A549 (cell line): Measurements from ENCODE around the gene ZNF446. TPM values are rescaled to one million over a fixed set of nuclear protein-coding genes. Genes with fewer than 3 reads are reported as not detected.

Source experiments
- CBX2 ChIP-seq: fragments of 200-600 bp; sonication (generic); IDR thresholded peaks from 2 replicates; pipeline ENCODE4 v1.6.1; 2016; ENCODE audit warnings: low read depth, mild to moderate bottlenecking, borderline replicate concordance
- CEBPB ChIP-seq, 2 experiments: fragments of >200 bp in 1 of 2; sonication (Bioruptor Twin) in 1 of 2; formaldehyde crosslinking in 1 of 2; IDR thresholded peaks; 2 replicates each; pipeline ENCODE4 v1.6.1; 2012 to 2016
- CHD2 ChIP-seq: fragments of 150-350 bp; IDR thresholded peaks from 2 replicates; pipeline ENCODE4 v1.6.1; 2014; ENCODE audit warnings: low read length; ENCODE audit not compliant: partially characterized antibody
- E2F6 ChIP-seq: IDR thresholded peaks from 2 replicates; pipeline ENCODE4 v1.6.1; 2012; ENCODE audit warnings: low read depth, borderline replicate concordance
- ESRRA ChIP-seq: fragments of 150-350 bp; IDR thresholded peaks from 2 replicates; pipeline ENCODE4 v1.6.1; 2014; ENCODE audit warnings: mild to moderate bottlenecking, low read length, borderline replicate concordance
- FOSB ChIP-seq: fragments of 250-450 bp; sonication (Bioruptor Pico); IDR thresholded peaks from 2 replicates; pipeline ENCODE4 v1.5.0; 2020; ENCODE audit warnings: mild to moderate bottlenecking, moderate library complexity
- HEYL ChIP-seq: fragments of 250-450 bp; sonication (Bioruptor Pico); IDR thresholded peaks from 2 replicates; pipeline ENCODE4 v1.8.0; 2021; ENCODE audit warnings: mild to moderate bottlenecking, moderate library complexity
- HOXB13 ChIP-seq: fragments of 250-450 bp; sonication (Bioruptor Pico); IDR thresholded peaks from 2 replicates; pipeline ENCODE4 v1.5.0; 2020; ENCODE audit warnings: low read depth, mild to moderate bottlenecking, moderate library complexity
- JUN ChIP-seq, 2 experiments: fragments of >200 bp; sonication (Bioruptor Twin); formaldehyde crosslinking; IDR thresholded peaks; 2 replicates in 1 of 2; 3 replicates in 1 of 2; pipeline ENCODE4 v1.6.1; 2016 to 2017
- KDM1A ChIP-seq: fragments of 200-600 bp; sonication (generic); IDR thresholded peaks from 2 replicates; pipeline ENCODE4 v1.6.1; 2016; ENCODE audit warnings: low read depth, mild to moderate bottlenecking
- MAFK ChIP-seq: fragments of 450-650 bp; IDR thresholded peaks from 2 replicates; pipeline ENCODE4 v1.6.1; 2014; ENCODE audit not compliant: partially characterized antibody
- MAX ChIP-seq: IDR thresholded peaks from 2 replicates; pipeline ENCODE4 v1.6.1; 2012
- MYC ChIP-seq: IDR thresholded peaks from 2 replicates; pipeline ENCODE4 v1.6.1; 2012; ENCODE audit warnings: mild to moderate bottlenecking, inconsistent platforms, low read length, improper control_type of control experiment, borderline replicate concordance
- NR3C1 ChIP-seq: fragments of >200 bp; sonication (Bioruptor Twin); formaldehyde crosslinking; IDR thresholded peaks from 3 replicates; pipeline ENCODE4 v1.6.1; 2017
- PHF8 ChIP-seq: fragments of 200-600 bp; sonication (generic); IDR thresholded peaks from 2 replicates; pipeline ENCODE4 v1.6.1; 2016; ENCODE audit warnings: low read depth, mild to moderate bottlenecking, antibody characterized with exemption, moderate library complexity, borderline replicate concordance
- POLR2A ChIP-seq: IDR thresholded peaks from 2 replicates; pipeline ENCODE4 v1.6.1; 2012; ENCODE audit warnings: mild to moderate bottlenecking, low read length
- RAD21 ChIP-seq, 2 experiments: fragments of >200 bp in 1 of 2; sonication (Bioruptor Twin) in 1 of 2; formaldehyde crosslinking in 1 of 2; IDR thresholded peaks in 1 of 2; conservative IDR thresholded peaks in 1 of 2; 2 replicates in 1 of 2; 3 replicates in 1 of 2; pipeline ENCODE4 v1.6.1; 2012 to 2018; ENCODE audit warnings: inconsistent platforms in 1 of 2
- RARB ChIP-seq: fragments of 250-450 bp; sonication (Bioruptor Pico); IDR thresholded peaks from 2 replicates; pipeline ENCODE4 v1.8.0; 2021; ENCODE audit warnings: mild to moderate bottlenecking, moderate library complexity
- RCOR1 ChIP-seq: fragments of 150-350 bp; IDR thresholded peaks from 2 replicates; pipeline ENCODE4 v1.6.1; 2014; ENCODE audit warnings: antibody characterized with exemption, low read length, low read depth
- RNF2 ChIP-seq: fragments of 200-600 bp; sonication (generic); IDR thresholded peaks from 2 replicates; pipeline ENCODE4 v1.6.1; 2016; ENCODE audit warnings: low read depth, mild to moderate bottlenecking, antibody characterized with exemption, moderate library complexity, borderline replicate concordance
- TFCP2L1 ChIP-seq: fragments of 250-450 bp; sonication (Bioruptor Pico); IDR thresholded peaks from 2 replicates; pipeline ENCODE4 v1.5.0; 2021; ENCODE audit warnings: mild to moderate bottlenecking
- ZC3H11A ChIP-seq: fragments of 450-650 bp; IDR thresholded peaks from 2 replicates; pipeline ENCODE4 v1.6.1; 2014; ENCODE audit warnings: antibody characterized with exemption, mild to moderate bottlenecking
- ZFP36 ChIP-seq: fragments of 450-650 bp; IDR thresholded peaks from 2 replicates; pipeline ENCODE4 v1.6.1; 2014; ENCODE audit warnings: borderline replicate concordance; ENCODE audit not compliant: partially characterized antibody
- ZNF302 ChIP-seq: fragments of 250-450 bp; sonication (Bioruptor Pico); IDR thresholded peaks from 2 replicates; pipeline ENCODE4 v1.9.0; 2021; ENCODE audit warnings: inconsistent platforms, mild to moderate bottlenecking, moderate library complexity
- ZSCAN20 ChIP-seq: fragments of 250-450 bp; sonication (Bioruptor Pico); IDR thresholded peaks from 2 replicates; pipeline ENCODE4 v1.8.0; 2022; ENCODE audit warnings: mild to moderate bottlenecking, moderate library complexity
- polyA plus RNA-seq, 4 experiments: library from polyadenylated mRNA; depleted of rRNA in 3 of 4; stranded (reverse); fragments of >200 nt; fragmentation: RNase III in 1 of 4; extraction: RNeasy Plus Mini Kit Qiagen cat#74134 plus additional on column Dnase treatment in 1 of 4; gene quantifications; 2 replicates in 3 of 4; 3 replicates in 1 of 4; pipeline ENCODE4 v1.2.3, GENCODE V29; 2011 to 2017
- TF ChIP-seq, protein P1 (sequence below): fragments of >200 bp; sonication (Bioruptor Twin); formaldehyde crosslinking; IDR thresholded peaks from 3 replicates; pipeline ENCODE4 v1.5.1; 2016
- TF ChIP-seq, protein P2 (sequence below): IDR thresholded peaks from 2 replicates; pipeline ENCODE4 v1.6.1; 2012
- TF ChIP-seq, protein P3 (sequence below): fragments of >200 bp; sonication (Bioruptor Twin); formaldehyde crosslinking; IDR thresholded peaks from 2 replicates; pipeline ENCODE4 v1.6.1; 2016

ZNF446 gene
- polyA plus RNA-seq, 2 of the 4 experiments (the other 2 are of a cell fraction) = 6.2 to 11.0 TPM

GRCh38 chr19:58475714-58476497 is at the start of gene ZNF446 (continued):
- TF ChIP-seq MAX (peak; percentile 78), TFCP2L1 (CRISPR knock-in tag) (no peak), FOSB (CRISPR knock-in tag) (no peak), RNF2 (no peak), PHF8 (peak; percentile 69), HOXB13 (CRISPR knock-in tag) (no peak), HEYL (CRISPR knock-in tag) (no peak), CBX2 (no peak), JUN (IDR thresholded peaks at IDR 0.05) (peak in 1 of 2 experiments; percentile 88; a peak in 4 of 5 replicates), E2F6 (peak; percentile 45; the same call in 1 of the 2 replicates), CEBPB (IDR thresholded peaks at IDR 0.05) (no peak), MYC (no peak), KDM1A (no peak), RCOR1 (no peak), RAD21 (conservative IDR thresholded peaks at IDR 0.05 in 1 of 2, IDR thresholded peaks at IDR 0.05 in 1 of 2) (peak in 1 of 2 experiments; percentile 12; a peak in 1 of 5 replicates), ZSCAN20 (CRISPR knock-in tag) (no peak), ZC3H11A (no peak), NR3C1 (no peak), ZFP36 (no peak), MAFK (no peak), ESRRA (peak; percentile 70; the same call in 1 of the 2 replicates), RARB (no peak), CHD2 (no peak), ZNF302 (CRISPR knock-in tag) (no peak), POLR2A (peak; percentile 42; the same call in 1 of the 2 replicates)
- TF ChIP-seq, protein P1, sequence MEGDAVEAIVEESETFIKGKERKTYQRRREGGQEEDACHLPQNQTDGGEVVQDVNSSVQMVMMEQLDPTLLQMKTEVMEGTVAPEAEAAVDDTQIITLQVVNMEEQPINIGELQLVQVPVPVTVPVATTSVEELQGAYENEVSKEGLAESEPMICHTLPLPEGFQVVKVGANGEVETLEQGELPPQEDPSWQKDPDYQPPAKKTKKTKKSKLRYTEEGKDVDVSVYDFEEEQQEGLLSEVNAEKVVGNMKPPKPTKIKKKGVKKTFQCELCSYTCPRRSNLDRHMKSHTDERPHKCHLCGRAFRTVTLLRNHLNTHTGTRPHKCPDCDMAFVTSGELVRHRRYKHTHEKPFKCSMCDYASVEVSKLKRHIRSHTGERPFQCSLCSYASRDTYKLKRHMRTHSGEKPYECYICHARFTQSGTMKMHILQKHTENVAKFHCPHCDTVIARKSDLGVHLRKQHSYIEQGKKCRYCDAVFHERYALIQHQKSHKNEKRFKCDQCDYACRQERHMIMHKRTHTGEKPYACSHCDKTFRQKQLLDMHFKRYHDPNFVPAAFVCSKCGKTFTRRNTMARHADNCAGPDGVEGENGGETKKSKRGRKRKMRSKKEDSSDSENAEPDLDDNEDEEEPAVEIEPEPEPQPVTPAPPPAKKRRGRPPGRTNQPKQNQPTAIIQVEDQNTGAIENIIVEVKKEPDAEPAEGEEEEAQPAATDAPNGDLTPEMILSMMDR = no peak
- TF ChIP-seq, protein P2, sequence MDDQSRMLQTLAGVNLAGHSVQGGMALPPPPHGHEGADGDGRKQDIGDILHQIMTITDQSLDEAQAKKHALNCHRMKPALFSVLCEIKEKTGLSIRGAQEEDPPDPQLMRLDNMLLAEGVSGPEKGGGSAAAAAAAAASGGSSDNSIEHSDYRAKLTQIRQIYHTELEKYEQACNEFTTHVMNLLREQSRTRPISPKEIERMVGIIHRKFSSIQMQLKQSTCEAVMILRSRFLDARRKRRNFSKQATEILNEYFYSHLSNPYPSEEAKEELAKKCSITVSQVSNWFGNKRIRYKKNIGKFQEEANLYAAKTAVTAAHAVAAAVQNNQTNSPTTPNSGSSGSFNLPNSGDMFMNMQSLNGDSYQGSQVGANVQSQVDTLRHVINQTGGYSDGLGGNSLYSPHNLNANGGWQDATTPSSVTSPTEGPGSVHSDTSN = peak; percentile 75
- TF ChIP-seq, protein P3, sequence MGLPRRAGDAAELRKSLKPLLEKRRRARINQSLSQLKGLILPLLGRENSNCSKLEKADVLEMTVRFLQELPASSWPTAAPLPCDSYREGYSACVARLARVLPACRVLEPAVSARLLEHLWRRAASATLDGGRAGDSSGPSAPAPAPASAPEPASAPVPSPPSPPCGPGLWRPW = no peak
